ENCODE results near the gene SUSD4. TPM values are rescaled to one million over a fixed set of nuclear protein-coding genes. Genes with fewer than 3 reads are reported as not detected.
A peak's percentile ranks its signal among the peaks of the same experiment; 100 is the strongest.

SUSD4 gene
- total RNA-seq, 2 donors from 2014 or later: 0.58 to 0.92 TPM

- peak; percentile 24 for DNase-seq
- Histone ChIP-seq H3K4me3 (ENCODE audit: low read length) (no peak overlapping the region), H3K9me3 (ENCODE audit: control insufficient read depth, low read length) (no peaks in the 10 kb centered on the region), H3K27ac (ENCODE audit: low read depth, low read length) (no peak overlapping the region), H3K36me3 (ENCODE audit: control insufficient read depth, insufficient read depth, low read length) (no peaks in the 10 kb centered on the region), H3K4me1 (ENCODE audit: control insufficient read depth, insufficient read depth, low read length) (no peaks in the 10 kb centered on the region), H3K27me3 (ENCODE audit: control insufficient read depth, insufficient read depth, low read length, poor library complexity, severe bottlenecking) (no peaks in the 10 kb centered on the region), H3K9ac (ENCODE audit: extremely low read depth, low read length, poor library complexity, severe bottlenecking) (no peak overlapping the region)
- no peaks in the 10 kb centered on the region for H3K36me3 Mint-ChIP-seq (ENCODE audit: low read depth)
- H3K27ac Mint-ChIP-seq: no peak overlapping the region
- peaks cover 12% of the 10 kb centered on the region for H3K27me3 Mint-ChIP-seq (ENCODE audit: insufficient read depth)
- H3K4me1 Mint-ChIP-seq: peaks cover 16% of the 10 kb centered on the region
- WGBS, 2 experiments (ENCODE audit: insufficient coverage in 1 of 2, insufficient read length in 1 of 2): 77 to 100% methylated on average over 1 to 5 of the region's 5 CpGs
- TF ChIP-seq CTCF (conservative IDR thresholded peaks at IDR 0.05): no peak
- H3K9me3 Mint-ChIP-seq: no peaks in the 10 kb centered on the region
- no peak overlapping the region for H3K4me3 Mint-ChIP-seq
Measured at GRCh38 chr1:223246476-223247112, 117.4 kb downstream of the SUSD4 start.

GRCh38 chr1:223245983-223246382 lies 118.0 kb downstream of the SUSD4 start:
- no peaks in the 10 kb centered on the region for H3K36me3 Mint-ChIP-seq (ENCODE audit: low read depth)
- Histone ChIP-seq H3K27me3 (ENCODE audit: control insufficient read depth, insufficient read depth, low read length, poor library complexity, severe bottlenecking) (no peaks in the 10 kb centered on the region), H3K9me3 (ENCODE audit: control insufficient read depth, low read length) (no peaks in the 10 kb centered on the region), H3K36me3 (ENCODE audit: control insufficient read depth, insufficient read depth, low read length) (no peaks in the 10 kb centered on the region), H3K9ac (ENCODE audit: extremely low read depth, low read length, poor library complexity, severe bottlenecking) (no peak overlapping the region), H3K27ac (ENCODE audit: low read depth, low read length) (no peak overlapping the region), H3K4me1 (ENCODE audit: control insufficient read depth, insufficient read depth, low read length) (no peaks in the 10 kb centered on the region), H3K4me3 (ENCODE audit: low read length) (no peak overlapping the region)
- peaks cover 12% of the 10 kb centered on the region for H3K27me3 Mint-ChIP-seq (ENCODE audit: insufficient read depth)
- WGBS, 2 experiments (ENCODE audit: insufficient coverage in 1 of 2, insufficient read length in 1 of 2): 90 to 93% methylated on average over 6 to 7 of the region's 7 CpGs
- peaks cover 16% of the 10 kb centered on the region for H3K4me1 Mint-ChIP-seq
- DNase-seq: no peak
- no peaks in the 10 kb centered on the region for H3K9me3 Mint-ChIP-seq
- H3K27ac Mint-ChIP-seq: no peak overlapping the region
- TF ChIP-seq CTCF (conservative IDR thresholded peaks at IDR 0.05): no peak
- no peak overlapping the region for H3K4me3 Mint-ChIP-seq

- DNase-seq: no peak
- Mint-ChIP-seq H3K9me3 (no peaks in the 10 kb centered on the region), H3K4me1 (peaks cover 16% of the 10 kb centered on the region), H3K4me3 (no peak overlapping the region), H3K27me3 (ENCODE audit: insufficient read depth) (peaks cover 13% of the 10 kb centered on the region), H3K27ac (no peak overlapping the region), H3K36me3 (ENCODE audit: low read depth) (no peaks in the 10 kb centered on the region)
- H3K9ac ChIP-seq (ENCODE audit: extremely low read depth, low read length, poor library complexity, severe bottlenecking): no peak overlapping the region
- no peaks in the 10 kb centered on the region for H3K9me3 ChIP-seq (ENCODE audit: control insufficient read depth, low read length)
- H3K4me1 ChIP-seq (ENCODE audit: control insufficient read depth, insufficient read depth, low read length): no peaks in the 10 kb centered on the region
- no peaks in the 10 kb centered on the region for H3K27me3 ChIP-seq (ENCODE audit: control insufficient read depth, insufficient read depth, low read length, poor library complexity, severe bottlenecking)
- no peak overlapping the region for H3K27ac ChIP-seq (ENCODE audit: low read depth, low read length)
- WGBS, 2 experiments (ENCODE audit: insufficient coverage in 1 of 2, insufficient read length in 1 of 2): 86 to 92% methylated on average over 5 of the region's 5 CpGs
- TF ChIP-seq CTCF (conservative IDR thresholded peaks at IDR 0.05): no peak
- no peak overlapping the region for H3K4me3 ChIP-seq (ENCODE audit: low read length)
- H3K36me3 ChIP-seq (ENCODE audit: control insufficient read depth, insufficient read depth, low read length): no peaks in the 10 kb centered on the region
Measured at GRCh38 chr1:223245411-223245810, 118.6 kb downstream of the SUSD4 start.
